CD4-positive, alpha-beta T cell treated with Interleukin-15 for 4 hours (primary cell): ENCODE results near the gene FXR1.

ENCODE experiments used
- DNase-seq: peaks from one replicate; pipeline ENCODE4 v3.0.0-alpha.2; 2020; ENCODE audit warnings: low spot score

FXR1 gene

DNA sequence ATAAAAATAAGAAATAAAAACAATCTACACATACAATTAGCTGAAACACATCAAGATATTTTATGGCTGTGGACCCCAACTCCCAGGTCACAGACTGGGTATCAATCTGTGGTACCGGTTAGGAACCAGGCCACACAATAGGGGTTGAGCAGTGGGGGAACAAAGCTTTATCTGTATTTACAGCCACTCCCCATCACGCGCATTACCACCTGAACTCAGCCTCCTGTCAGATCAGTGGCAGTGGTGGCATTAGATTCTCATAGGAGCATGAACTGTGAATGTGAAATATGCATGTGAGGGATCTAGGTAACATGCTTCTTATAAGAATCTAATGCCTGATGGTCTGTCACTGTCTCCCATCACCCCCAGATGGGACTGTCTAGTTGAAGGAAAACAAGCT lies 94.8 kb downstream of the FXR1 start:
- DNase-seq = no peak

DNA sequence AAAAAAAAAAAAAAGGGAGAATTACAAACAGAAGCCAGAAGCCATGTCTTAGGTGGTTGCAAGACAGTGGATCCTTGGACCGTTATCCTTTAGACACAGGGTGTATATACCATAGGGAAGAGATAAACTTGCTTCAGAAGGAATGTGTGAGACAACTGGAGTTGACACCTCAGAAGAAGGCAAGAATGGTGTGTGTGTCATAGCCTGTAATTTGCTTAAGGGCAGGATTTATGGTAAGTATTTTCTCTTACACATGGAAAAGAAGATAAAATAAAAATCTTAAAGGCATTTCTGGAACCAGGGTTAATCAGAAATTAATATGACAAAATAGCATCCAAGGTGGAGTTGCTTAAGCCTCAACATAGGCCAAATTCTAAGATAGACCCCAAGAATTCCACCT lies 96.3 kb downstream of the FXR1 start:
- DNase-seq = no peak

DNA sequence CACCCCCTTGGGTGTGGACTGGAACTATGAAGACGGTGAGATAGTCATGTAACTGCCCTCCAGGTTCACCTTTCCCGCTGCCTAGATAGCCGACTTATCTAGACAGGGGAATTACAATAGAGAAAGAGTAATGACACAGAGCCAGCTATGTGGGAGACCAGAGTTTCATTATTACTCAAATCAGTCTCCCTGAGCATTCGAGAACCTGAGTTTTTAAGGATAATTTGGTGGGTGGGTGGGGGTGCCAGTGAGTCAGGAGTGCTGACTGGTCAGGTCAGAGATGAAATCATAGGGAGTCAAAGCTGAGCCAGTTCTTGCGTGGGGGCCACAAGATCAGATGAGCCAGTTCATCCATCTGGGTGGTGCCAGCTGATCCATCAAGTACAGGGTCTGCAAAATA lies 96.8 kb downstream of the FXR1 start:
- DNase-seq = no peak

DNA sequence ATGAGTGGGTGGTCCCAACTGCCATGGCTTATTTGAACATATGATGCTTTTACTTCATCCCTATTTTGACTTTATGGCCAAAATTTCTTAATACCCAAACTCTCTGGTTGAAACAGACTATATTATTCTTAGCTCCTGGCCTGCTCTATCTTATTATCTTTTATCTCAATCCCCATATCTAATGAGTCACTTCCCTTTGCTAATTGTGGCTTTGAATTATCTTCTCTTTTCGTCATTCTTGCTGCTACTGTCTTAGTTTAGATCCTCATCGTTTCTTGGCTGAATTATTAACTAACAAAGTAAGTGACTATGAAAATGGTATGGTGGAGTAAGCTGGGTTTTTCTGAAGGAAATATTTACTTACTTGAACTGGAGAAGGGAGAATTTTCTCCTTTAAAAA lies 105.2 kb downstream of the FXR1 start:
- DNase-seq = no peak

DNA sequence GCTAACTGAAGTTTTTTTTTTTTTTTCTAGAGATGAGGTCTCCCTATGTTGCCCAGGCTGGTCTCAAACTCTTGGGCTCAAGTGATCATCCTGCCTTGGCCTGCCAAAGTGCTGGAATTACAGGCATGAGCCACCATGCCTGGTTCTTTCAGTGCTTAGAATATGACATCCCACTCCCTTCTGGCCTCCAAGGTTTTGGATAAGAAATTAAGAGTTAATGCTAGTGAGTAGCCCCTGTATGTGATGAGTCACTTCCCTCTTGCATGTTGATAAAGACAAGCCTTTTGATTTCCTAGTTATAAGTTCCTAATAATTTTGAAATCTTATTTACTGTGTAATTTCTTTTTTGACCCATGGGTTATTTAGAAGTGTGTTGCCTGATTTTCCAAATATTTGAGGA lies 112.7 kb downstream of the FXR1 start:
- no peak for DNase-seq

DNA sequence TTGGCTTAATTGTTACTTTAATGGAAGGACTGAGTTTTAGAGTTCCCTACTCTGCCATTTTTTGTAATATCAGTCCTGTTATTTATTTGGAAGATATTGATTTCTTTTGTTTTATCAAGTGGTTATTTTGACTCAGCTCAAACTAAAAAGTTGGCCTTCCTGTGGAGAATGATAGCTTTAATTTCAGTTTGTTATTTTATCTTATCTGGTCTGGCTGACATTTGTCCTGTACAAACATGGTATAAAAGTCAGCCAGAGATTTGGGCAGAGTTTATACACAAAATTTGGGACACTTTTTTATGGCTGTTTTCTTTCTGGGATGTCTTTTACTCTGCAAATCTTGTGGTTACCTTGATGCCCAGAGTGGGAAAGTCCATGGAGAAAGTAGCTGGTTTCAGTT lies 118.5 kb downstream of the FXR1 start:
- no peak for DNase-seq
